Cardiac muscle cell (in vitro differentiated cells and primary cell): ENCODE data around the gene UGT1A10. TPM values are rescaled to one million over a fixed set of nuclear protein-coding genes. Genes with fewer than 3 reads are reported as not detected.

Experiments used
- DNase-seq, 2 donors: peaks; one replicate each; pipeline versions ENCODE4 v3.0.0 to v3.0.0-alpha.2; 2010 to 2017; ENCODE audit warnings: low read depth in 1 of 2, low spot score in 1 of 2
- H3K27ac ChIP-seq: fragments of 200-600 bp; sonication (generic); 2 replicates; pipeline ENCODE4 v1.5.1; 2016
- H3K27me3 ChIP-seq: fragments of 200-600 bp; sonication (generic); 2 replicates; pipeline ENCODE4 v1.6.0; 2016; ENCODE audit warnings: control low read depth
- H3K36me3 ChIP-seq: fragments of 200-600 bp; sonication (generic); 2 replicates; pipeline ENCODE4 v1.5.1; 2016; ENCODE audit warnings: control low read depth
- H3K4me1 ChIP-seq: fragments of 200-600 bp; sonication (generic); 2 replicates; pipeline ENCODE4 v1.8.1; 2017; ENCODE audit warnings: low read depth, mild to moderate bottlenecking, mixed run types
- H3K4me3 ChIP-seq: fragments of 200-600 bp; sonication (generic); 2 replicates; pipeline ENCODE4 v1.5.1; 2016; ENCODE audit warnings: mild to moderate bottlenecking
- H3K9me3 ChIP-seq: fragments of 200-600 bp; sonication (generic); 2 replicates; pipeline ENCODE4 v1.5.1; 2017; ENCODE audit warnings: low read depth, mild to moderate bottlenecking, control low read depth
- CTCF ChIP-seq: IDR thresholded peaks from 2 replicates; pipeline ENCODE4 v1.5.1; 2012; ENCODE audit warnings: low read depth, mild to moderate bottlenecking, low read length
- polyA plus RNA-seq: library from polyadenylated mRNA; unstranded; fragments of >200 nt; fragmentation: Nextera tagmentation; extraction: Ambion mirVana; gene quantifications from 2 replicates; pipeline ENCODE4 v1.2.1, GENCODE V29; 2016
- total RNA-seq: library from RNA; depleted of rRNA; stranded (reverse); fragments of >200 nt; gene quantifications from 2 replicates; pipeline ENCODE4 v1.2.3, GENCODE V29; 2016

The UGT1A10 gene
- total and polyA plus RNA-seq, 2 experiments from 2014 or later, result not detected

- Histone ChIP-seq H3K4me3 (no peak overlapping the region), H3K9me3 (no peaks in the 10 kb centered on the region), H3K27ac (no peak overlapping the region), H3K36me3 (no peaks in the 10 kb centered on the region), H3K27me3 (no peaks in the 10 kb centered on the region), H3K4me1 (no peaks in the 10 kb centered on the region)
- TF ChIP-seq CTCF, result no peak
- DNase-seq, result no peak
Measured at GRCh38 chr2:233766416-233766815, 130.2 kb downstream of the UGT1A10 start.

GRCh38 chr2:233768076-233768475 is 131.8 kb downstream of the UGT1A10 start:
- no peak overlapping the region for H3K27ac ChIP-seq
- no peak for TF ChIP-seq CTCF
- no peaks in the 10 kb centered on the region for H3K27me3 ChIP-seq
- DNase-seq, result no peak
- H3K4me1 ChIP-seq, result no peaks in the 10 kb centered on the region
- no peaks in the 10 kb centered on the region for H3K36me3 ChIP-seq
- no peaks in the 10 kb centered on the region for H3K9me3 ChIP-seq
- H3K4me3 ChIP-seq, result no peak overlapping the region

- TF ChIP-seq CTCF, result no peak
- DNase-seq, result no peak
- Histone ChIP-seq H3K4me1 (no peaks in the 10 kb centered on the region), H3K9me3 (no peaks in the 10 kb centered on the region), H3K27ac (no peak overlapping the region), H3K4me3 (no peak overlapping the region), H3K36me3 (no peaks in the 10 kb centered on the region), H3K27me3 (no peaks in the 10 kb centered on the region)
Measured at GRCh38 chr2:233769260-233769659, 133.0 kb downstream of the UGT1A10 start.

- DNase-seq, result no peak
- TF ChIP-seq CTCF, result no peak
- H3K4me3 ChIP-seq, result no peak overlapping the region
- no peaks in the 10 kb centered on the region for H3K9me3 ChIP-seq
- no peak overlapping the region for H3K27ac ChIP-seq
- no peaks in the 10 kb centered on the region for H3K4me1 ChIP-seq
- no peaks in the 10 kb centered on the region for H3K36me3 ChIP-seq
- no peaks in the 10 kb centered on the region for H3K27me3 ChIP-seq
Measured at GRCh38 chr2:233772153-233772552, 135.9 kb downstream of the UGT1A10 start.

GRCh38 chr2:233772583-233772982 is 136.3 kb downstream of the UGT1A10 start:
- Histone ChIP-seq H3K36me3 (no peaks in the 10 kb centered on the region), H3K9me3 (no peaks in the 10 kb centered on the region), H3K27ac (no peak overlapping the region), H3K27me3 (no peaks in the 10 kb centered on the region), H3K4me1 (no peaks in the 10 kb centered on the region), H3K4me3 (no peak overlapping the region)
- DNase-seq, result no peak
- no peak for TF ChIP-seq CTCF

GRCh38 chr2:233773854-233774253 is 137.6 kb downstream of the UGT1A10 start:
- Histone ChIP-seq H3K27ac (no peak overlapping the region), H3K27me3 (no peaks in the 10 kb centered on the region), H3K9me3 (no peaks in the 10 kb centered on the region), H3K4me3 (no peak overlapping the region), H3K4me1 (no peaks in the 10 kb centered on the region), H3K36me3 (no peaks in the 10 kb centered on the region)
- no peak for DNase-seq
- TF ChIP-seq CTCF, result no peak
